ENCODE data around the gene DCC. TPM values are rescaled to one million over a fixed set of nuclear protein-coding genes. Genes with fewer than 3 reads are reported as not detected.

Gene DCC
- total and polyA plus RNA-seq, 9 of the 15 experiments (the other 6 are each of a cell fraction or from before 2014, with no cell fraction given): not detected

DNA sequence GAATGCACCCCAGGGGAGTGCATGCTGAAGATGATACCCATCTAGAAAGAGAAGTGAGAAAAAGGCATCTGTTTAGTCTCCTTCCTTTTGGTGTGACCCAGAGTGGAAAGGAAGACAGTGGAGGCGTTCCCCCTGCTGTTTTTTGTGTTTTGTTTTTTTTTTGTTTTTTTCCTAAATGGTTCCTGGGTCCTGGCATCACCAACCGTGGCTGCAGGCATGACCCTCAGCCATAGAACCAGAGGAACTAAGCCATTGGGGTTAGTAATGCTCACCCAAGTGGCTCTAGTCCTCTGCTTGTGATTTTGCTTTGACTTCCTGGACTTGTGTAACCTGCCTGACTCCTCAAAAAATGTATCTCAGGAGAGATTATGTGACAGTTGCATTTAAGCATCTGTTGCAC lies 451.3 kb downstream of the DCC start:
- TF ChIP-seq ZBTB7A (IDR thresholded peaks at IDR 0.05; ENCODE audit: borderline replicate concordance, control insufficient read depth, low read depth, low read length) (no peak), BRCA1 (IDR thresholded peaks at IDR 0.05) (no peak), BRCA1 (CRISPR knock-in tag; IDR thresholded peaks at IDR 0.05) (no peak), ZNF134 (CRISPR knock-in tag; conservative IDR thresholded peaks at IDR 0.05) (no peak), TRIM28 (IDR thresholded peaks at IDR 0.05) (no peak), ZNF507 (tag; conservative IDR thresholded peaks at IDR 0.05) (no peak), ZNF77 (CRISPR knock-in tag; IDR thresholded peaks at IDR 0.05) (no peak), MED1 (CRISPR knock-in tag; IDR thresholded peaks at IDR 0.05; ENCODE audit: borderline replicate concordance) (no peak), BCOR (IDR thresholded peaks at IDR 0.05) (no peak), CHD4 (IDR thresholded peaks at IDR 0.05; ENCODE audit: insufficient read depth, insufficient replicate concordance, low read depth, low read length, poor library complexity, severe bottlenecking) (no peak), C11orf30 (IDR thresholded peaks at IDR 0.05; ENCODE audit: low read depth) (no peak), RUNX1 (IDR thresholded peaks at IDR 0.05; ENCODE audit: low read depth) (no peak), FUS (optimal IDR thresholded peaks at IDR 0.05; ENCODE audit: low read depth, low read length) (no peak)
- TF ChIP-seq, protein P1, sequence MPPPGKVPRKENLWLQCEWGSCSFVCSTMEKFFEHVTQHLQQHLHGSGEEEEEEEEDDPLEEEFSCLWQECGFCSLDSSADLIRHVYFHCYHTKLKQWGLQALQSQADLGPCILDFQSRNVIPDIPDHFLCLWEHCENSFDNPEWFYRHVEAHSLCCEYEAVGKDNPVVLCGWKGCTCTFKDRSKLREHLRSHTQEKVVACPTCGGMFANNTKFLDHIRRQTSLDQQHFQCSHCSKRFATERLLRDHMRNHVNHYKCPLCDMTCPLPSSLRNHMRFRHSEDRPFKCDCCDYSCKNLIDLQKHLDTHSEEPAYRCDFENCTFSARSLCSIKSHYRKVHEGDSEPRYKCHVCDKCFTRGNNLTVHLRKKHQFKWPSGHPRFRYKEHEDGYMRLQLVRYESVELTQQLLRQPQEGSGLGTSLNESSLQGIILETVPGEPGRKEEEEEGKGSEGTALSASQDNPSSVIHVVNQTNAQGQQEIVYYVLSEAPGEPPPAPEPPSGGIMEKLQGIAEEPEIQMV (tag; conservative IDR thresholded peaks at IDR 0.05; ENCODE audit: low read depth): no peak
- TF ChIP-seq, protein P2, sequence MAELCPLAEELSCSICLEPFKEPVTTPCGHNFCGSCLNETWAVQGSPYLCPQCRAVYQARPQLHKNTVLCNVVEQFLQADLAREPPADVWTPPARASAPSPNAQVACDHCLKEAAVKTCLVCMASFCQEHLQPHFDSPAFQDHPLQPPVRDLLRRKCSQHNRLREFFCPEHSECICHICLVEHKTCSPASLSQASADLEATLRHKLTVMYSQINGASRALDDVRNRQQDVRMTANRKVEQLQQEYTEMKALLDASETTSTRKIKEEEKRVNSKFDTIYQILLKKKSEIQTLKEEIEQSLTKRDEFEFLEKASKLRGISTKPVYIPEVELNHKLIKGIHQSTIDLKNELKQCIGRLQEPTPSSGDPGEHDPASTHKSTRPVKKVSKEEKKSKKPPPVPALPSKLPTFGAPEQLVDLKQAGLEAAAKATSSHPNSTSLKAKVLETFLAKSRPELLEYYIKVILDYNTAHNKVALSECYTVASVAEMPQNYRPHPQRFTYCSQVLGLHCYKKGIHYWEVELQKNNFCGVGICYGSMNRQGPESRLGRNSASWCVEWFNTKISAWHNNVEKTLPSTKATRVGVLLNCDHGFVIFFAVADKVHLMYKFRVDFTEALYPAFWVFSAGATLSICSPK (IDR thresholded peaks at IDR 0.05; ENCODE audit: borderline replicate concordance): no peak
- TF ChIP-seq, protein P3, sequence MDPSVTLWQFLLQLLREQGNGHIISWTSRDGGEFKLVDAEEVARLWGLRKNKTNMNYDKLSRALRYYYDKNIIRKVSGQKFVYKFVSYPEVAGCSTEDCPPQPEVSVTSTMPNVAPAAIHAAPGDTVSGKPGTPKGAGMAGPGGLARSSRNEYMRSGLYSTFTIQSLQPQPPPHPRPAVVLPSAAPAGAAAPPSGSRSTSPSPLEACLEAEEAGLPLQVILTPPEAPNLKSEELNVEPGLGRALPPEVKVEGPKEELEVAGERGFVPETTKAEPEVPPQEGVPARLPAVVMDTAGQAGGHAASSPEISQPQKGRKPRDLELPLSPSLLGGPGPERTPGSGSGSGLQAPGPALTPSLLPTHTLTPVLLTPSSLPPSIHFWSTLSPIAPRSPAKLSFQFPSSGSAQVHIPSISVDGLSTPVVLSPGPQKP (CRISPR knock-in tag; IDR thresholded peaks at IDR 0.05): no peak
- DNase-seq (ENCODE audit: extremely low read depth in 1 of 4, low spot score in 3 of 4) (no peak), FAIRE-seq (no peak), ATAC-seq (no peak)
- no TSS peak for BruUV-seq (replicated peaks)
- Histone ChIP-seq H3K4me1 (replicated peaks in 1 of 2; ENCODE audit: control insufficient read depth in 2 of 2, insufficient read depth in 2 of 2, low read length in 2 of 2) (no peaks in the 10 kb centered on the region), H3K27me3 (ENCODE audit: control insufficient read depth in 2 of 2, insufficient read depth in 2 of 2, low read length in 2 of 2) (no peaks in the 10 kb centered on the region), H3K4me3 (no peak overlapping the region), H3K27ac (ENCODE audit: extremely low read depth, low read depth, low read length) (no peak overlapping the region), H3K4me2 (ENCODE audit: insufficient read depth, low read length) (no peak overlapping the region), H3K79me2 (ENCODE audit: control insufficient read depth, insufficient read depth, low read length) (no peaks in the 10 kb centered on the region), H3K36me3 (ENCODE audit: control insufficient read depth, insufficient read depth, low read length) (no peaks in the 10 kb centered on the region), H4K20me1 (replicated peaks; ENCODE audit: control insufficient read depth, insufficient read depth, low read length) (no peaks in the 10 kb centered on the region), H3K9me3 (replicated peaks; ENCODE audit: control insufficient read depth, insufficient read depth, low read depth, low read length) (no peaks in the 10 kb centered on the region), H3K9me1 (ENCODE audit: control insufficient read depth, insufficient read depth, low read length) (no peaks in the 10 kb centered on the region), H3K9ac (ENCODE audit: insufficient read depth in 1 of 2, low read depth in 2 of 2, low read length in 2 of 2) (no peak overlapping the region), H2AFZ (ENCODE audit: low read depth, low read length) (no peak overlapping the region)
- intact Hi-C loops (cut with micrococcal nuclease): no loop called here
- POLR2A ChIA-PET: no interaction called here
- CTCF ChIA-PET (ENCODE audit: low intra/inter-chr PET ratio): no interaction called here
- WGBS (ENCODE audit: insufficient coverage, low coverage, missing lambda C conversion rate): 0% methylated on average over 1 of the region's 2 CpGs
- in situ Hi-C loops (cut with MboI): no loop called here

Measured in K562 (cell line).